Liver (tissue), 9 donors: Measurements from ENCODE around the gene TMEM87A. TPM values are rescaled to one million over a fixed set of nuclear protein-coding genes. Genes with fewer than 3 reads are reported as not detected.
A peak's percentile ranks its signal among the peaks of the same experiment; 100 is the strongest.

ENCODE experiments used
- DNase-seq: peaks from one replicate; pipeline ENCODE4 v3.0.0-alpha.2; 2017; ENCODE audit warnings: low spot score
- H3K27ac ChIP-seq, 2 donors: one replicate each; pipeline ENCODE4 v1.7.0; 2013; ENCODE audit warnings: inconsistent platforms in 2 of 2, low read length in 2 of 2, control low read depth in 1 of 2, low read depth in 1 of 2, mild to moderate bottlenecking in 1 of 2
- H3K27me3 ChIP-seq, 4 donors: one replicate each; pipeline versions ENCODE4 v1.6.1 to v1.7.0; 2013; ENCODE audit warnings: low read length in 3 of 4, inconsistent platforms in 1 of 4, mild to moderate bottlenecking in 1 of 4, moderate library complexity in 1 of 4; ENCODE audit not compliant: control insufficient read depth in 4 of 4, insufficient read depth in 4 of 4
- H3K36me3 ChIP-seq, 4 donors: one replicate each; pipeline versions ENCODE4 v1.6.1 to v1.7.0; 2013; ENCODE audit warnings: low read length in 3 of 4, mild to moderate bottlenecking in 3 of 4, low read depth in 1 of 4, moderate library complexity in 1 of 4; ENCODE audit not compliant: control insufficient read depth in 4 of 4, insufficient read depth in 3 of 4
- H3K4me1 ChIP-seq, 4 donors: one replicate each; pipeline versions ENCODE4 v1.6.1 to v1.7.0; 2013; ENCODE audit warnings: low read length in 3 of 4, mild to moderate bottlenecking in 3 of 4, moderate library complexity in 1 of 4; ENCODE audit not compliant: control insufficient read depth in 4 of 4, insufficient read depth in 4 of 4
- H3K4me3 ChIP-seq, 3 donors: one replicate each; pipeline versions ENCODE4 v1.6.1 to v1.7.0; 2013; ENCODE audit warnings: low read length in 3 of 3, control low read depth in 1 of 3, low read depth in 1 of 3, mild to moderate bottlenecking in 1 of 3
- H3K9ac ChIP-seq, 2 donors: one replicate each; pipeline ENCODE4 v1.7.0; 2013; ENCODE audit warnings: low read length in 2 of 2, mild to moderate bottlenecking in 2 of 2, moderate library complexity in 2 of 2, control low read depth in 1 of 2, low read depth in 1 of 2
- H3K9me3 ChIP-seq, 4 donors: one replicate each; pipeline versions ENCODE4 v1.6.1 to v1.7.0; 2013; ENCODE audit warnings: low read length in 3 of 4; ENCODE audit not compliant: control insufficient read depth in 4 of 4
- CTCF ChIP-seq: fragments of 150-350 bp; IDR thresholded peaks from 2 replicates; pipeline ENCODE4 v1.5.1; 2017; ENCODE audit warnings: improper control_type of control experiment, low read depth, low read length; ENCODE audit not compliant: missing input control
- EGR1 ChIP-seq, 2 donors: IDR thresholded peaks; 2 replicates each; pipeline ENCODE4 v1.6.1; 2016 to 2018; ENCODE audit warnings: antibody characterized with exemption in 2 of 2, low read depth in 2 of 2
- FOXA1 ChIP-seq: IDR thresholded peaks from 2 replicates; pipeline ENCODE4 v1.6.1; 2016; ENCODE audit warnings: antibody characterized with exemption
- FOXA2 ChIP-seq: IDR thresholded peaks from 2 replicates; pipeline ENCODE4 v1.6.1; 2016; ENCODE audit warnings: antibody characterized with exemption
- HNF4A ChIP-seq, 2 donors: conservative IDR thresholded peaks; 2 replicates each; pipeline ENCODE4 v1.6.1; 2016; ENCODE audit warnings: antibody characterized with exemption in 2 of 2, mild to moderate bottlenecking in 2 of 2
- JUND ChIP-seq, 2 donors: IDR thresholded peaks; 2 replicates each; pipeline ENCODE4 v1.6.1; 2016; ENCODE audit warnings: antibody characterized with exemption in 2 of 2
- MAX ChIP-seq: IDR thresholded peaks from 2 replicates; pipeline ENCODE4 v1.6.1; 2016; ENCODE audit warnings: antibody characterized with exemption
- NR2F2 ChIP-seq: IDR thresholded peaks from 2 replicates; pipeline ENCODE4 v1.6.1; 2016; ENCODE audit warnings: antibody characterized with exemption
- RXRA ChIP-seq, 2 donors: IDR thresholded peaks; 2 replicates each; pipeline ENCODE4 v1.6.1; 2017 to 2018; ENCODE audit warnings: antibody characterized with exemption in 2 of 2, mild to moderate bottlenecking in 1 of 2
- TAF1 ChIP-seq: conservative IDR thresholded peaks from 2 replicates; pipeline ENCODE4 v1.6.1; 2016; ENCODE audit warnings: antibody characterized with exemption, mild to moderate bottlenecking
- YY1 ChIP-seq: IDR thresholded peaks from 2 replicates; pipeline ENCODE4 v1.6.1; 2016; ENCODE audit warnings: antibody characterized with exemption, mild to moderate bottlenecking
- WGBS: extraction: QIAGEN DNeasy Blood & Tissue Kit; methylation state at CpG from one replicate; pipeline ENCODE4 v1.1.7; 2013; 5-methylcytosine and 5-hydroxymethylcytosine counted together
- polyA plus RNA-seq, 2 donors: library from polyadenylated mRNA; stranded (reverse) in 1 of 2; unstranded in 1 of 2; fragments of 200-250 nt in 1 of 2; fragments of >200 nt in 1 of 2; fragmentation: Nextera tagmentation in 1 of 2; extraction: Ambion mirVana in 1 of 2; gene quantifications; one replicate each; pipeline versions ENCODE4 v1.2.1 to v1.2.3, GENCODE V29; 2013 to 2015
- total RNA-seq, 2 donors: library from RNA; depleted of rRNA; stranded (reverse); fragments of >200 nt; gene quantifications; one replicate each; pipeline ENCODE4 v1.2.3, GENCODE V29; 2014
- TF ChIP-seq, protein P1 (sequence below): IDR thresholded peaks from 2 replicates; pipeline ENCODE4 v1.6.1; 2016; ENCODE audit warnings: antibody characterized with exemption
- donor health status: healthy.
- donor health status: healthy.
- donor health status: healthy.
- donor health status: healthy.
- donor health status: healthy.

TMEM87A gene
- total and polyA plus RNA-seq, 4 donors = 9.2 to 27.3 (median 21.8) TPM

DNA sequence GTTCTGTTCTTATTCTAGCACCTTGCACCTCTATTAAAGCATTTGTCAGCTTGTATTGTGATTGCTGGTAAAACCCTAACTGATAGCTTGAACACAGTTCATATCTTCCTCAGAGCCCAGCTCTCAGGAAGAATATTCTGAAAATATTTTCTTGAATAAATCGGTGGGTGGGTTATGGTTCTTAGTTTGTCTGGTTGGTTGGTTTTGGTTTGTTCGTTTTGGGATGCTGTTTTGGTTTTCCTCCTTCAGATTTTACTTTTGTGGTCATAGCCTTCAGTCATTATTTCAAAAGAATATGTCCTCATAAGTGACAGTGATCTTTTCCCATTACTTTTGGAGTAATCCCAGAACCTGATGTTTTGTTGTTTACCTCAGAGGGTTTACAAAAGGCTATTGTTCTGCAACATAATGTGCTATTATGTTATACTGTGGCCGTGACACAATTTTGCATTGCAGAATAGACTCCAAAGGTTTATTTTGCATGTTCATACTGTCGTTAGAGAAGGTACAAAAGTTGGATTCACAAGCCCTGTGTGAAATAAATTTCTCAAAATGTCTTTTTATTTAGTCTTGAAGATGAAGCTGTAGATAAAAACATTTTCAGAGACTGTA is 2.7 kb upstream of the TMEM87A start:
- Histone ChIP-seq H3K4me3 (peak overlapping the region in 1 of 3 donors; percentile 19), H3K9me3 (no peaks in the 10 kb centered on the region), H3K9ac (peak overlapping the region; percentile 76 to 94), H3K36me3 (peaks cover 2 to 10% (median 5%) of the 10 kb centered on the region in 4 donors), H3K27me3 (no peaks in the 10 kb centered on the region), H3K4me1 (peaks cover 0 to 37% (median 25%) of the 10 kb centered on the region in 4 donors), H3K27ac (peak overlapping the region in 1 of 2 donors; percentile 83)
- TF ChIP-seq YY1 = no peak
- no peak for TF ChIP-seq FOXA1
- no peak for TF ChIP-seq JUND (IDR thresholded peaks at IDR 0.05)
- TF ChIP-seq HNF4A (conservative IDR thresholded peaks at IDR 0.05) = peak; percentile 15 to 28
- no peak for TF ChIP-seq EGR1 (IDR thresholded peaks at IDR 0.05; ENCODE audit: low read depth in 2 of 2)
- TF ChIP-seq FOXA2 = no peak
- TF ChIP-seq TAF1 = no peak
- DNase-seq = no peak
- 40% methylated on average over 4 of the region's 4 CpGs for WGBS

DNA sequence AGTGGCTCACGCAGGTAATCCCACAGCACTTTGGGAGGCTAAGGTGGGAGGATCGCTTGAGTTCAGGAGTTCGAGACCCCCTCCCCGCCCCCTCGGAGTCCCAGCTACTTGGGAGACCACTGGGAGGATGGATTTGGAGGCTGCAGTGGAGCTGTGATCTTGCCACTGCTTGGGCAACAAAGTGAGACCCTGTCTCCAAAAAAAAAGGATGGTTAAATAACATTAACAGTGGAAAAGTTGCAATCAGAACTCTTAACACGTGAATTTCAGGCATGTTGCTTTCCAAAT is 1.4 kb upstream of the TMEM87A start:
- no peaks in the 10 kb centered on the region for H3K27me3 ChIP-seq
- H3K4me3 ChIP-seq = peak overlapping the region; percentile 51 to 70 (median 64)
- peak overlapping the region; percentile 83 to 91 for H3K27ac ChIP-seq
- DNase-seq = no peak
- 51% methylated on average over 6 of the region's 6 CpGs for WGBS
- peaks cover 0 to 46% (median 33%) of the 10 kb centered on the region in 4 donors for H3K4me1 ChIP-seq
- TF ChIP-seq TAF1 (no peak), RXRA (IDR thresholded peaks at IDR 0.05) (no peak), MAX (no peak), JUND (IDR thresholded peaks at IDR 0.05) (no peak), HNF4A (conservative IDR thresholded peaks at IDR 0.05) (no peak), NR2F2 (no peak), FOXA2 (no peak)
- TF ChIP-seq, protein P1, sequence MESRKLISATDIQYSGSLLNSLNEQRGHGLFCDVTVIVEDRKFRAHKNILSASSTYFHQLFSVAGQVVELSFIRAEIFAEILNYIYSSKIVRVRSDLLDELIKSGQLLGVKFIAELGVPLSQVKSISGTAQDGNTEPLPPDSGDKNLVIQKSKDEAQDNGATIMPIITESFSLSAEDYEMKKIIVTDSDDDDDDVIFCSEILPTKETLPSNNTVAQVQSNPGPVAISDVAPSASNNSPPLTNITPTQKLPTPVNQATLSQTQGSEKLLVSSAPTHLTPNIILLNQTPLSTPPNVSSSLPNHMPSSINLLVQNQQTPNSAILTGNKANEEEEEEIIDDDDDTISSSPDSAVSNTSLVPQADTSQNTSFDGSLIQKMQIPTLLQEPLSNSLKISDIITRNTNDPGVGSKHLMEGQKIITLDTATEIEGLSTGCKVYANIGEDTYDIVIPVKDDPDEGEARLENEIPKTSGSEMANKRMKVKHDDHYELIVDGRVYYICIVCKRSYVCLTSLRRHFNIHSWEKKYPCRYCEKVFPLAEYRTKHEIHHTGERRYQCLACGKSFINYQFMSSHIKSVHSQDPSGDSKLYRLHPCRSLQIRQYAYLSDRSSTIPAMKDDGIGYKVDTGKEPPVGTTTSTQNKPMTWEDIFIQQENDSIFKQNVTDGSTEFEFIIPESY = no peak
- H3K9me3 ChIP-seq = no peaks in the 10 kb centered on the region
- H3K36me3 ChIP-seq = peaks cover 0 to 5% (median 2%) of the 10 kb centered on the region in 4 donors
- H3K9ac ChIP-seq = peak overlapping the region; percentile 76 to 94

GRCh38 chr15:42273900-42274701 is 868 bp upstream of the TMEM87A start:
- Histone ChIP-seq H3K27ac (peak overlapping the region; percentile 83 to 91), H3K4me1 (peaks cover 0 to 42% (median 33%) of the 10 kb centered on the region in 4 donors), H3K27me3 (no peaks in the 10 kb centered on the region), H3K4me3 (peak overlapping the region; percentile 51 to 70 (median 64)), H3K9ac (peak overlapping the region; percentile 76 to 94), H3K9me3 (no peaks in the 10 kb centered on the region), H3K36me3 (peaks cover 0 to 2% (median 1%) of the 10 kb centered on the region in 4 donors)
- TF ChIP-seq TAF1 (peak; percentile 8), YY1 (peak; percentile 64), CTCF (no peak), HNF4A (conservative IDR thresholded peaks at IDR 0.05) (no peak), EGR1 (IDR thresholded peaks at IDR 0.05; ENCODE audit: low read depth in 2 of 2) (no peak), FOXA1 (no peak)
- TF ChIP-seq, protein P1 = no peak
- WGBS = 2% methylated on average over 27 of the region's 27 CpGs
- DNase-seq = peak; percentile 69
